GM23338 (cell line): ENCODE measurements around the gene ARFGAP2. TPM values are rescaled to one million over a fixed set of nuclear protein-coding genes. Genes with fewer than 3 reads are reported as not detected.

Source experiments
- ATAC-seq: fragments of 200-7000 bp; cut with Tn5 transposase; 3 replicates; pipeline ENCODE4 v1.9.1; 2020
- DNase-seq: peaks from one replicate; pipeline ENCODE4 v3.0.0-alpha.2; 2015; ENCODE audit warnings: low spot score
- H2AFZ ChIP-seq: fragments of 200-600 bp; sonication (generic); 2 replicates; pipeline ENCODE4 v1.8.0; 2016; ENCODE audit warnings: antibody characterized with exemption, mild to moderate bottlenecking, moderate library complexity
- H3F3A ChIP-seq: fragments of 200-600 bp; sonication (generic); replicated peaks from 2 replicates; pipeline ENCODE4 v1.8.0; 2017; ENCODE audit warnings: antibody characterized with exemption, mixed run types, low read depth
- H3K27ac ChIP-seq: fragments of 200-600 bp; sonication (generic); 2 replicates; pipeline ENCODE4 v1.6.1; 2016; ENCODE audit warnings: low read depth
- H3K27me3 ChIP-seq: fragments of 200-600 bp; sonication (generic); 2 replicates; pipeline ENCODE4 v1.8.0; 2016; ENCODE audit warnings: mild to moderate bottlenecking, mixed run types, moderate library complexity; ENCODE audit not compliant: insufficient read depth
- H3K36me3 ChIP-seq: fragments of 200-600 bp; sonication (generic); 2 replicates; pipeline ENCODE4 v1.8.0; 2016; ENCODE audit warnings: mild to moderate bottlenecking; ENCODE audit not compliant: insufficient read depth
- H3K4me1 ChIP-seq: fragments of 200-600 bp; sonication (generic); 2 replicates; pipeline ENCODE4 v1.8.0; 2016; ENCODE audit warnings: mild to moderate bottlenecking, moderate library complexity; ENCODE audit not compliant: insufficient read depth
- H3K4me2 ChIP-seq: fragments of 200-600 bp; sonication (generic); 2 replicates; pipeline ENCODE4 v1.7.1; 2017; ENCODE audit warnings: mixed run types
- H3K4me3 ChIP-seq: fragments of 200-600 bp; sonication (generic); 2 replicates; pipeline ENCODE4 v1.6.1; 2016; ENCODE audit warnings: mixed run types
- H3K79me2 ChIP-seq: fragments of 200-600 bp; sonication (generic); replicated peaks from 2 replicates; pipeline ENCODE4 v1.8.0; 2017; ENCODE audit warnings: mild to moderate bottlenecking; ENCODE audit not compliant: insufficient read depth
- H3K9me2 ChIP-seq: fragments of 200-600 bp; sonication (generic); 2 replicates; pipeline ENCODE4 v1.8.0; 2017; ENCODE audit not compliant: insufficient read depth
- H4K20me1 ChIP-seq: fragments of 200-600 bp; sonication (generic); replicated peaks from 2 replicates; pipeline ENCODE4 v1.8.0; 2017; ENCODE audit warnings: mild to moderate bottlenecking; ENCODE audit not compliant: insufficient read depth
- H3K27ac Mint-ChIP-seq: 2 replicates; pipeline ENCODE4 v1.8.0; 2020; ENCODE audit warnings: inconsistent platforms, mild to moderate bottlenecking, moderate library complexity, mixed read lengths
- H3K27me3 Mint-ChIP-seq: 3 replicates; pipeline ENCODE4 v1.8.0; 2022; ENCODE audit warnings: low read depth, mild to moderate bottlenecking, moderate library complexity, mixed read lengths, inconsistent platforms; ENCODE audit not compliant: insufficient read depth, poor library complexity
- H3K36me3 Mint-ChIP-seq: 3 replicates; pipeline ENCODE4 v1.8.0; 2021; ENCODE audit warnings: low read depth, mild to moderate bottlenecking, inconsistent platforms, moderate library complexity, mixed read lengths
- H3K4me1 Mint-ChIP-seq: 3 replicates; pipeline ENCODE4 v1.8.0; 2020; ENCODE audit warnings: mild to moderate bottlenecking, inconsistent platforms, mixed read lengths
- H3K4me3 Mint-ChIP-seq: 3 replicates; pipeline ENCODE4 v1.8.0; 2021; ENCODE audit warnings: moderate library complexity, mild to moderate bottlenecking, inconsistent platforms, mixed read lengths
- H3K9me3 Mint-ChIP-seq: 3 replicates; pipeline ENCODE4 v1.8.0; 2020; ENCODE audit warnings: moderate library complexity, mild to moderate bottlenecking, inconsistent platforms, mixed read lengths
- EZH2 ChIP-seq: fragments of 200-600 bp; sonication (generic); IDR thresholded peaks from one replicate; pipeline ENCODE4 v1.8.0; 2017; ENCODE audit warnings: antibody characterized with exemption, mild to moderate bottlenecking, low read depth; ENCODE audit not compliant: unreplicated experiment
- EZH2phosphoT487 ChIP-seq: fragments of 200-600 bp; sonication (generic); IDR thresholded peaks from one replicate; pipeline ENCODE4 v1.8.1; 2018; ENCODE audit warnings: antibody characterized with exemption; ENCODE audit not compliant: unreplicated experiment
- JUNB ChIP-seq: IDR thresholded peaks from one replicate; pipeline ENCODE4 v1.6.1; 2016; ENCODE audit warnings: antibody characterized with exemption; ENCODE audit not compliant: unreplicated experiment
- REST ChIP-seq: IDR thresholded peaks from one replicate; pipeline ENCODE4 v1.6.1; 2018; ENCODE audit warnings: antibody characterized with exemption; ENCODE audit not compliant: unreplicated experiment
- STAT1 ChIP-seq: IDR thresholded peaks from one replicate; pipeline ENCODE4 v1.6.1; 2016; ENCODE audit warnings: antibody characterized with exemption; ENCODE audit not compliant: unreplicated experiment
- ZNF462 ChIP-seq: fragments of 250-450 bp; sonication (Bioruptor Pico); IDR thresholded peaks from 2 replicates; pipeline ENCODE4 v1.5.0; 2020; ENCODE audit warnings: mild to moderate bottlenecking, moderate library complexity
- polyA plus RNA-seq: library from polyadenylated mRNA; unstranded; fragments of >200 nt; fragmentation: Nextera tagmentation; extraction: Ambion mirVana; gene quantifications from 2 replicates; pipeline ENCODE4 v1.2.1, GENCODE V29; 2016
- total RNA-seq: library from RNA; depleted of rRNA; stranded (reverse); fragments of >200 nt; shearing (Covaris generic); gene quantifications from 2 replicates; pipeline ENCODE4 v1.2.3, GENCODE V29; 2014

ARFGAP2 gene
- total and polyA plus RNA-seq, 2 experiments from 2014 or later: 25.6 to 122 TPM

GRCh38 chr11:47123094-47123493 lies 53.6 kb downstream of the ARFGAP2 start (continued):
- TF ChIP-seq ZNF462 (CRISPR knock-in tag): no peak

GRCh38 chr11:47121731-47122130 lies 54.9 kb downstream of the ARFGAP2 start:
- no peak for DNase-seq
- H3K36me3 ChIP-seq: no peaks in the 10 kb centered on the region
- no peak overlapping the region for H3K27ac ChIP-seq
- no peaks in the 10 kb centered on the region; the same call in 1 of the 2 replicates for H4K20me1 ChIP-seq
- no peaks in the 10 kb centered on the region for H3K27me3 Mint-ChIP-seq
- no peaks in the 10 kb centered on the region for H3K27me3 ChIP-seq
- H3K4me3 Mint-ChIP-seq: no peak overlapping the region
- no peaks in the 10 kb centered on the region for H3F3A ChIP-seq
- no peak for ATAC-seq
- H3K27ac Mint-ChIP-seq: no peak overlapping the region; the same call in 1 of the 2 replicates
- peaks cover 5% of the 10 kb centered on the region; the same call in 2 of the 3 replicates for H3K4me1 Mint-ChIP-seq
- no peak overlapping the region for H3K4me2 ChIP-seq
- H3K9me3 Mint-ChIP-seq: peaks cover 3% of the 10 kb centered on the region; the same call in 1 of the 3 replicates
- H3K9me2 ChIP-seq: no peaks in the 10 kb centered on the region
- no peak overlapping the region for H3K4me3 ChIP-seq
- H3K4me1 ChIP-seq: no peaks in the 10 kb centered on the region
- no peak overlapping the region for H2AFZ ChIP-seq
- peaks cover 2% of the 10 kb centered on the region; the same call in 2 of the 3 replicates for H3K36me3 Mint-ChIP-seq
- no peaks in the 10 kb centered on the region for H3K79me2 ChIP-seq
- no peak for TF ChIP-seq EZH2phosphoT487
- TF ChIP-seq EZH2: no peak
- no peak for TF ChIP-seq ZNF462 (CRISPR knock-in tag)
- no peak for TF ChIP-seq JUNB
- no peak for TF ChIP-seq STAT1
- TF ChIP-seq REST: no peak
